SU-DHL-6 (cell line): Measurements from ENCODE around the gene CPB2.

Experiments
- H2AFZ ChIP-seq: fragments of 200-600 bp; sonication (generic); 2 replicates; pipeline ENCODE4 v1.6.1; 2014; ENCODE audit warnings: low read depth, mild to moderate bottlenecking, moderate library complexity, mixed read lengths, antibody characterized with exemption, low read length; ENCODE audit not compliant: severe bottlenecking
- H3F3A ChIP-seq: fragments of 200-600 bp; shearing (Covaris generic); 2 replicates; pipeline ENCODE4 v1.6.0; 2016; ENCODE audit warnings: antibody characterized with exemption, mild to moderate bottlenecking; ENCODE audit not compliant: insufficient read depth
- H3K27ac ChIP-seq: fragments of 200-600 bp; sonication (generic); 2 replicates; pipeline ENCODE4 v1.5.1; 2016; ENCODE audit warnings: low read depth, mild to moderate bottlenecking, low read length, moderate library complexity, mixed read lengths
- H3K27me3 ChIP-seq: fragments of 200-600 bp; sonication (generic), shearing (Covaris generic); 2 replicates; pipeline ENCODE4 v1.6.0; 2014; ENCODE audit warnings: mild to moderate bottlenecking, low read length
- H3K36me3 ChIP-seq: fragments of 200-600 bp; sonication (generic); 2 replicates; pipeline ENCODE4 v1.6.1; 2014; ENCODE audit warnings: mild to moderate bottlenecking, low read length, mixed read lengths
- H3K4me2 ChIP-seq: fragments of 300-600, 200-600 bp; shearing (Covaris generic), sonication (generic); 2 replicates; pipeline ENCODE4 v1.6.0; 2014; ENCODE audit warnings: low read length, low read depth, mild to moderate bottlenecking; ENCODE audit not compliant: poor library complexity, severe bottlenecking
- H3K4me3 ChIP-seq: fragments of 200-600 bp; sonication (generic); 2 replicates; pipeline ENCODE4 v1.5.1; 2014; ENCODE audit warnings: antibody characterized with exemption, low read length, mild to moderate bottlenecking, mixed read lengths; ENCODE audit not compliant: insufficient read depth, poor library complexity, severe bottlenecking
- H3K79me2 ChIP-seq: fragments of 200-600 bp; sonication (generic); 2 replicates; pipeline ENCODE4 v1.6.1; 2014; ENCODE audit warnings: mild to moderate bottlenecking, low read length, moderate library complexity; ENCODE audit not compliant: insufficient read depth
- H3K9ac ChIP-seq: fragments of 200-600 bp; sonication (generic); 2 replicates; pipeline ENCODE4 v1.7.0; 2014; ENCODE audit warnings: mild to moderate bottlenecking, low read length
- H3K9me2 ChIP-seq: fragments of 200-600 bp; sonication (generic); replicated peaks from 2 replicates; pipeline ENCODE4 v1.6.1; 2014; ENCODE audit warnings: low read length; ENCODE audit not compliant: insufficient read depth
- H3K9me3 ChIP-seq: fragments of 200-600 bp; sonication (generic); 2 replicates; pipeline ENCODE4 v1.6.1; 2014; ENCODE audit warnings: low read length, mixed read lengths; ENCODE audit not compliant: insufficient read depth
- H4K20me1 ChIP-seq: fragments of 200-600 bp; sonication (generic); 2 replicates; pipeline ENCODE4 v1.6.1; 2014; ENCODE audit warnings: low read depth, mild to moderate bottlenecking, antibody characterized with exemption, low read length, moderate library complexity, mixed read lengths
- CTCF ChIP-seq: fragments of 200-600 bp; sonication (generic); IDR thresholded peaks from one replicate; pipeline ENCODE4 v1.5.1; 2017; ENCODE audit warnings: antibody characterized with exemption, mild to moderate bottlenecking, low read length, moderate library complexity; ENCODE audit not compliant: insufficient read depth, poor library complexity, severe bottlenecking
- EZH2phosphoT487 ChIP-seq: fragments of 200-600 bp; sonication (generic), shearing (Covaris generic); conservative IDR thresholded peaks from 2 replicates; pipeline ENCODE4 v1.6.1; 2018; ENCODE audit warnings: mild to moderate bottlenecking, antibody characterized with exemption, low read length, moderate library complexity, mixed read lengths

Gene CPB2

DNA sequence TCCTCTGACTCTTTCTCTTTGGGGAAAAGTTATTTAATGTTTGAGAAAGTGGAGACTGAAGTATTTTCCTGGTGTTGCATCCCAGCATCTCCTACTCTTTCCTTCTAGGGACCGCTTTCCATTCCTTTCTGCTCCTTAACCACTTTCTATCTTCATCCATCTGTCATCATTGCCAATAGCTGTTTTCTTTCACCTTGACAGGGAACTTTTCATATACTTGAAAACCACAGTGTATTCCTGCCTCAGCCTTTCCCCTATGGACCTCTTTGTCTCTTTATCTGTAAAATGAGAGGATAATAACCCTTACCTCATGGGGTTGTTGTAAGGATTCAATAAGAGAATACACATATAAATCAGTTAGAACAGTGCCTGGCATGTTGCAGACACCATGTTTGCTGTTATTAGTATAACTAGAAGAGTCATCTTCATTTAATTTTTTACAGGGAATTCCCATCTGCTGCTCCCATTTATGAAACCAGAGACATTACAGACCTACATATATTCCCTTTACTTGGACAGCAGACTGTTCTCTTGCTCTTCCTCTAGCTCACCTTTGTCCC, 45.4 kb upstream of the CPB2 start:
- no peak overlapping the region for H2AFZ ChIP-seq
- no peak overlapping the region for H3K4me3 ChIP-seq
- H4K20me1 ChIP-seq: peaks cover 44% of the 10 kb centered on the region
- H3K27me3 ChIP-seq: no peaks in the 10 kb centered on the region
- H3K9me3 ChIP-seq: no peaks in the 10 kb centered on the region
- peaks cover 55% of the 10 kb centered on the region for H3F3A ChIP-seq
- no peak overlapping the region for H3K27ac ChIP-seq
- H3K9me2 ChIP-seq: no peaks in the 10 kb centered on the region
- peaks cover 35% of the 10 kb centered on the region; the same call in 1 of the 2 replicates for H3K79me2 ChIP-seq
- H3K4me2 ChIP-seq: no peak overlapping the region
- peaks cover 89% of the 10 kb centered on the region for H3K36me3 ChIP-seq
- TF ChIP-seq EZH2phosphoT487 (no peak), CTCF (no peak)
- no peak overlapping the region for H3K9ac ChIP-seq

- H3K4me2 ChIP-seq: no peak overlapping the region
- peaks cover 30% of the 10 kb centered on the region; the same call in 1 of the 2 replicates for H3K79me2 ChIP-seq
- H3K36me3 ChIP-seq: peaks cover 89% of the 10 kb centered on the region
Measured at GRCh38 chr13:46149272-46150133, 44.7 kb upstream of the CPB2 start.

GRCh38 chr13:46146898-46147297, 42.1 kb upstream of the CPB2 start:
- Histone ChIP-seq H3K27me3 (no peaks in the 10 kb centered on the region), H3K9ac (no peak overlapping the region), H3K79me2 (peaks cover 18% of the 10 kb centered on the region; the same call in 1 of the 2 replicates), H3K4me3 (no peak overlapping the region), H4K20me1 (peaks cover 36% of the 10 kb centered on the region), H3K36me3 (peaks cover 88% of the 10 kb centered on the region), H2AFZ (no peak overlapping the region), H3K4me2 (no peak overlapping the region), H3K9me2 (no peaks in the 10 kb centered on the region), H3K9me3 (no peaks in the 10 kb centered on the region), H3K27ac (no peak overlapping the region), H3F3A (peaks cover 62% of the 10 kb centered on the region)
- no peak for TF ChIP-seq CTCF
- TF ChIP-seq EZH2phosphoT487: no peak

More at GRCh38 chr13:46149272-46150133, 44.7 kb upstream of the CPB2 start:
- Histone ChIP-seq H3K4me3 (no peak overlapping the region), H2AFZ (no peak overlapping the region), H3K9me3 (no peaks in the 10 kb centered on the region), H3K9me2 (no peaks in the 10 kb centered on the region), H3K27me3 (no peaks in the 10 kb centered on the region), H3K9ac (no peak overlapping the region), H3F3A (peaks cover 48% of the 10 kb centered on the region), H4K20me1 (peaks cover 40% of the 10 kb centered on the region), H3K27ac (no peak overlapping the region; the same call in 1 of the 2 replicates)
- TF ChIP-seq EZH2phosphoT487: no peak
- TF ChIP-seq CTCF: no peak
